Stimulated activated naive CD8-positive, alpha-beta T cell treated with anti-CD3 and anti-CD28 coated beads, Interleukin-15, amount 100 ng/mL, for 72 hours (primary cell): ENCODE data around the gene CKLF.
"Not testable (repeated sequence)": the region's sequence is repeated elsewhere in the genome, so short reads cannot be mapped to it uniquely, and the experiment has no call there.

Experiments
- ATAC-seq: fragments of 150-1000 bp; cut with Tn5 transposase; 2 replicates; pipeline ENCODE4 v1.10.0; 2021; ENCODE audit warnings: mild to moderate bottlenecking, moderate library complexity
- DNase-seq, 2 donors: peaks; one replicate each; pipeline ENCODE4 v3.0.0; 2021 to 2022
- H3K27ac Mint-ChIP-seq, 2 donors: one replicate each; pipeline ENCODE4 v1.8.0; 2022; ENCODE audit warnings: mild to moderate bottlenecking in 2 of 2, mixed read lengths in 2 of 2, moderate library complexity in 2 of 2
- H3K27me3 Mint-ChIP-seq: one replicate; pipeline ENCODE4 v1.8.0; 2022; ENCODE audit warnings: mixed read lengths
- H3K4me1 Mint-ChIP-seq: one replicate; pipeline ENCODE4 v1.8.0; 2022; ENCODE audit warnings: mild to moderate bottlenecking, mixed read lengths
- H3K4me3 Mint-ChIP-seq, 2 donors: one replicate each; pipeline ENCODE4 v1.8.0; 2022; ENCODE audit warnings: mild to moderate bottlenecking in 2 of 2, mixed read lengths in 2 of 2, moderate library complexity in 1 of 2
- H3K9me3 Mint-ChIP-seq, 2 donors: one replicate each; pipeline ENCODE4 v1.8.0; 2022; ENCODE audit warnings: mixed read lengths in 2 of 2

Gene CKLF

GRCh38 chr16:66552286-66553177 is at the start of gene CKLF:
Gene CKLF, plus strand, starts transcription at chr16:66552576. Its CDS starts 140 bp downstream, at chr16:66552716.
- H3K4me1 Mint-ChIP-seq, result peaks cover 79% of the 10 kb centered on the region
- peak within 1 kb of the TSS; percentile 87 to 91 for H3K4me3 Mint-ChIP-seq
- peak; percentile 95 to 97 for DNase-seq
- no peaks in the 10 kb centered on the region for H3K9me3 Mint-ChIP-seq
- peak within 1 kb of the TSS; percentile 95 to 97 for H3K27ac Mint-ChIP-seq
- H3K27me3 Mint-ChIP-seq, result no peaks in the 10 kb centered on the region
- peak; percentile 76 for ATAC-seq

GRCh38 chr16:66503030-66503429 is 49.3 kb upstream of the CKLF start:
- DNase-seq, result no peak
- H3K9me3 Mint-ChIP-seq, result no peaks in the 10 kb centered on the region
- no peak overlapping the region for H3K4me3 Mint-ChIP-seq
- no peak overlapping the region for H3K27ac Mint-ChIP-seq
- no peaks in the 10 kb centered on the region for H3K27me3 Mint-ChIP-seq
- H3K4me1 Mint-ChIP-seq, result peaks cover 6% of the 10 kb centered on the region
- ATAC-seq, result no peak

GRCh38 chr16:66503612-66504011 is 48.8 kb upstream of the CKLF start:
- H3K4me3 Mint-ChIP-seq, result no peak overlapping the region
- ATAC-seq (no peak), DNase-seq (no peak)
- peaks cover 12% of the 10 kb centered on the region for H3K4me1 Mint-ChIP-seq
- no peaks in the 10 kb centered on the region for H3K9me3 Mint-ChIP-seq
- no peak overlapping the region for H3K27ac Mint-ChIP-seq
- no peaks in the 10 kb centered on the region for H3K27me3 Mint-ChIP-seq

- Mint-ChIP-seq H3K4me3 (no peak overlapping the region), H3K27me3 (no peaks in the 10 kb centered on the region), H3K27ac (no peak overlapping the region), H3K4me1 (peaks cover 15% of the 10 kb centered on the region), H3K9me3 (no peaks in the 10 kb centered on the region)
- DNase-seq (no peak), ATAC-seq (no peak)
Measured at GRCh38 chr16:66507731-66508239, 44.6 kb upstream of the CKLF start.

- Mint-ChIP-seq H3K27me3 (no peaks in the 10 kb centered on the region), H3K27ac (peak overlapping the region in 1 of 2 donors; percentile 27), H3K9me3 (no peaks in the 10 kb centered on the region), H3K4me3 (no peak overlapping the region), H3K4me1 (peaks cover 11% of the 10 kb centered on the region)
- DNase-seq (no peak), ATAC-seq (no peak)
Measured at GRCh38 chr16:66508248-66508913, 44.0 kb upstream of the CKLF start.

- Mint-ChIP-seq H3K4me1 (peaks cover 10% of the 10 kb centered on the region), H3K27ac (no peak overlapping the region), H3K4me3 (no peak overlapping the region)
Measured at GRCh38 chr16:66508914-66509496, 43.4 kb upstream of the CKLF start.

GRCh38 chr16:66509576-66509975 is 42.8 kb upstream of the CKLF start:
- no peak overlapping the region for H3K4me3 Mint-ChIP-seq
- ATAC-seq (no peak), DNase-seq (no peak)
- no peak overlapping the region for H3K27ac Mint-ChIP-seq
- H3K27me3 Mint-ChIP-seq, result no peaks in the 10 kb centered on the region
- no peaks in the 10 kb centered on the region for H3K9me3 Mint-ChIP-seq
- H3K4me1 Mint-ChIP-seq, result peaks cover 10% of the 10 kb centered on the region

More at GRCh38 chr16:66508914-66509496, 43.4 kb upstream of the CKLF start:
- Mint-ChIP-seq H3K27me3 (no peaks in the 10 kb centered on the region), H3K9me3 (no peaks in the 10 kb centered on the region)
- ATAC-seq (no peak), DNase-seq (no peak)

GRCh38 chr16:66510298-66510697 is 42.1 kb upstream of the CKLF start:
- Mint-ChIP-seq H3K27ac (no peak overlapping the region), H3K4me1 (peaks cover 15% of the 10 kb centered on the region), H3K27me3 (no peaks in the 10 kb centered on the region), H3K9me3 (no peaks in the 10 kb centered on the region), H3K4me3 (no peak overlapping the region)
- DNase-seq, result no peak
- ATAC-seq, result no peak

GRCh38 chr16:66510711-66511601 is 41.4 kb upstream of the CKLF start:
- Mint-ChIP-seq H3K9me3 (no peaks in the 10 kb centered on the region), H3K27ac (peak overlapping the region in 1 of 2 donors; percentile 32), H3K4me3 (no peak overlapping the region), H3K27me3 (no peaks in the 10 kb centered on the region), H3K4me1 (peaks cover 21% of the 10 kb centered on the region)
- ATAC-seq (no peak), DNase-seq (no peak)

- Mint-ChIP-seq H3K9me3 (no peaks in the 10 kb centered on the region), H3K27ac (no peak overlapping the region), H3K4me1 (peaks cover 29% of the 10 kb centered on the region), H3K27me3 (no peaks in the 10 kb centered on the region), H3K4me3 (no peak overlapping the region)
- ATAC-seq (no peak), DNase-seq (no peak)
Measured at GRCh38 chr16:66511602-66512271, 40.6 kb upstream of the CKLF start.

- DNase-seq (no peak), ATAC-seq (no peak)
- Mint-ChIP-seq H3K4me3 (no peak overlapping the region), H3K27me3 (no peaks in the 10 kb centered on the region), H3K4me1 (peaks cover 37% of the 10 kb centered on the region), H3K27ac (peak overlapping the region in 1 of 2 donors; percentile 1), H3K9me3 (no peaks in the 10 kb centered on the region)
Measured at GRCh38 chr16:66512272-66513110, 39.9 kb upstream of the CKLF start.

GRCh38 chr16:66513111-66513723 is 39.2 kb upstream of the CKLF start:
- no peaks in the 10 kb centered on the region for H3K9me3 Mint-ChIP-seq
- peak overlapping the region in 1 of 2 donors; percentile 1 for H3K27ac Mint-ChIP-seq
- H3K27me3 Mint-ChIP-seq, result no peaks in the 10 kb centered on the region
- peaks cover 41% of the 10 kb centered on the region for H3K4me1 Mint-ChIP-seq
- ATAC-seq (no peak), DNase-seq (no peak)
- no peak overlapping the region for H3K4me3 Mint-ChIP-seq

GRCh38 chr16:66514391-66514790 is 38.0 kb upstream of the CKLF start:
- DNase-seq, ATAC-seq, H3K27me3 Mint-ChIP-seq, H3K27ac Mint-ChIP-seq, H3K9me3 Mint-ChIP-seq, H3K4me3 Mint-ChIP-seq: not testable (repeated sequence)
- peaks cover 43% of the 10 kb centered on the region for H3K4me1 Mint-ChIP-seq
